OCI-LY3 (cell line): ENCODE measurements around the gene AKAP7.

ENCODE experiments used
- CTCF ChIP-seq: fragments of 200-600, 300-600 bp; sonication (generic); IDR thresholded peaks from 2 replicates; pipeline ENCODE4 v1.5.1; 2014; ENCODE audit warnings: antibody characterized with exemption, low read length, low read depth
- EZH2phosphoT487 ChIP-seq: fragments of 200-600 bp; shearing (Covaris generic); IDR thresholded peaks from 2 replicates; pipeline ENCODE4 v1.6.1; 2018; ENCODE audit warnings: antibody characterized with exemption, mixed run types, low read depth

GRCh38 chr6:131135244-131136020 is at the start of gene AKAP7:
- TF ChIP-seq CTCF = no peak
- TF ChIP-seq EZH2phosphoT487 = no peak
